GM12801 (cell line): ENCODE measurements around the gene SIL1.

ENCODE experiments used
- TF ChIP-seq, protein P1 (sequence below): IDR thresholded peaks from one replicate; pipeline ENCODE4 v1.5.1; 2011; ENCODE audit warnings: control low read depth; ENCODE audit not compliant: insufficient read length; ENCODE audit errors: extremely low read depth

SIL1 gene

GRCh38 chr5:139138809-139139208, 59.4 kb downstream of the SIL1 start:
- TF ChIP-seq, protein P1, sequence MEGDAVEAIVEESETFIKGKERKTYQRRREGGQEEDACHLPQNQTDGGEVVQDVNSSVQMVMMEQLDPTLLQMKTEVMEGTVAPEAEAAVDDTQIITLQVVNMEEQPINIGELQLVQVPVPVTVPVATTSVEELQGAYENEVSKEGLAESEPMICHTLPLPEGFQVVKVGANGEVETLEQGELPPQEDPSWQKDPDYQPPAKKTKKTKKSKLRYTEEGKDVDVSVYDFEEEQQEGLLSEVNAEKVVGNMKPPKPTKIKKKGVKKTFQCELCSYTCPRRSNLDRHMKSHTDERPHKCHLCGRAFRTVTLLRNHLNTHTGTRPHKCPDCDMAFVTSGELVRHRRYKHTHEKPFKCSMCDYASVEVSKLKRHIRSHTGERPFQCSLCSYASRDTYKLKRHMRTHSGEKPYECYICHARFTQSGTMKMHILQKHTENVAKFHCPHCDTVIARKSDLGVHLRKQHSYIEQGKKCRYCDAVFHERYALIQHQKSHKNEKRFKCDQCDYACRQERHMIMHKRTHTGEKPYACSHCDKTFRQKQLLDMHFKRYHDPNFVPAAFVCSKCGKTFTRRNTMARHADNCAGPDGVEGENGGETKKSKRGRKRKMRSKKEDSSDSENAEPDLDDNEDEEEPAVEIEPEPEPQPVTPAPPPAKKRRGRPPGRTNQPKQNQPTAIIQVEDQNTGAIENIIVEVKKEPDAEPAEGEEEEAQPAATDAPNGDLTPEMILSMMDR: no peak

- TF ChIP-seq, protein P1: no peak
These were observed 60.1 kb downstream of the SIL1 start for GRCh38 chr5:139138109-139138508.

GRCh38 chr5:139137697-139138096, 60.5 kb downstream of the SIL1 start:
- TF ChIP-seq, protein P1: no peak

GRCh38 chr5:139134906-139135305, 63.3 kb downstream of the SIL1 start:
- TF ChIP-seq, protein P1: no peak

DNA sequence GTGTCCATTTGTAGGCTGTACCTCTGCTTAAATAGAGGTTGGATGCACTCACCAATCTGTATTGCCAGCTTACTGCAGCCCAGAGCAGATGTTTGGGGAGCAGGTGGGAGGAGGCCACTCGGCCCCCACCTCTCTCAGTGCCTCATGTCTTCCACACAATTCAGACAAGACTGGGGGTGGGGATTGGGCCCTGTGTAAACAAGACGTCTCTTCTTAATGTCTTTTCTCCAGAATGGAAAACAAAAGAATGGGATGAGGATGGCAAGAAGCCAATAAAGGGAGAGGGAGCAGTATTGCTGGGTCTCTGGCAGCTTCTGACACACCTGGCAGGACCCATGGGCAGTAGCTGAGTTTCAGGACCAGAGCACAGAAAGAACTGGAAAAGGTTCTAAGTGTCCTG, 64.9 kb downstream of the SIL1 start:
- TF ChIP-seq, protein P1: no peak

DNA sequence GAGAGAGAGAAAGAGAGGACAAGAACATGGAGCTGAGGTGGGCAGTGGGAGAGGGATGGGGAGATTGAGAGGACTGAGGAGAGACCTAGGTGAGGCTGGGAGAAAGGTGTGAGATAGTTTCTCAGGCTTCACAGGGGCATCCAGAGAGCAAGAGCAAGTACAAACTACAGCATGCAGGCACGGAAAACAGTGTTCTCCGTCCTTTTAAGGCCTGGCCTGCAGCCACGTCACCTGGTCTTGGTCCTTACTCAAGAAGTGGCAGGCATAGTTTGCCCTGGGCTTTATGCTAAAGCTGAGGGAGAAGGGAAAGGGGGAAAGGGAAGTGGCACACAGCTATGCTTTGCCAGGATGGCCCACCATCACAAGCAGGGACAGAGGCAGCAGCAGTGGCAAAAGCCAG, 65.7 kb downstream of the SIL1 start:
- TF ChIP-seq, protein P1: no peak

DNA sequence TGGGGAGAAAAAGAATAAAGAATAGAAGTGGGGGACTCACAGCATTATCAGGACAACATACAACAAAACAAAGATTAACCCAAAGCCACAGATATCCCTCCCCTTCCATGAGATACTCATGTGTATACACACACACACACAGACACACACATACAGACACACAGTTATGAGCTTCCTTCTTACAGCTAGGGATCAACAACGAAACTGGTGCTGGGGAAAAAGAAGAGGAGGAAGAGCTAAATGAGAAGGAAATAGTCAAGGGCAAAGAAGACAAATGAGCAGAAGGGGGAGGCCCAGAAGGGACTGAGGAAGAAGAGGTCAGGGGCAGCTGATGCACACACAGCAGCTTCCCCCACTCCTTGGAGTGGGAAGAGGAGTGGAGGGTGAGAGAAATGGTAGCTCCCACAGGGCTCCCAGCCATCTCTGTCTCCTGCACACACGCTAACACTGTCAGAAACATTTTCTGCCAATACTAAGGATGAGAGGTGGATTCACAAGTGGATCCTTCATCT, 66.2 kb downstream of the SIL1 start:
- TF ChIP-seq, protein P1: no peak
